NCI-H2196 treated with DMSO at 0.1 percent for 48 hours (cell line): ENCODE measurements around the gene SYT4.

Source experiments
- DNase-seq: peaks from one replicate; lab custom pipeline; 2025; ENCODE audit not compliant: unreplicated experiment; lab: John Stamatoyannopoulos, UW

The SYT4 gene

GRCh38 chr18:43220691-43221090, 56.6 kb downstream of the SYT4 start:
- no peak for DNase-seq
